ENCODE data around the gene KIAA1549.

Gene KIAA1549

GRCh38 chr7:138881579-138882188 lies 99.5 kb downstream of the KIAA1549 start:
- Histone ChIP-seq H3K9ac (ENCODE audit: low read depth, low read length) (no peak overlapping the region), H3K36me3 (ENCODE audit: insufficient read depth, low read length) (no peaks in the 10 kb centered on the region), H3K4me1 (ENCODE audit: insufficient read depth, low read length) (no peaks in the 10 kb centered on the region), H3K9me3 (ENCODE audit: control insufficient read depth, insufficient read depth, low read length) (no peaks in the 10 kb centered on the region)

GRCh38 chr7:138880881-138881578 lies 100.2 kb downstream of the KIAA1549 start:
- Histone ChIP-seq H3K4me1 (ENCODE audit: insufficient read depth, low read length) (no peaks in the 10 kb centered on the region), H3K9me3 (ENCODE audit: control insufficient read depth, insufficient read depth, low read length) (no peaks in the 10 kb centered on the region), H3K36me3 (ENCODE audit: insufficient read depth, low read length) (no peaks in the 10 kb centered on the region), H3K9ac (ENCODE audit: low read depth, low read length) (no peak overlapping the region)

- H3K9me3 ChIP-seq (ENCODE audit: control insufficient read depth, insufficient read depth, low read length) = no peaks in the 10 kb centered on the region
- H3K9ac ChIP-seq (ENCODE audit: low read depth, low read length) = no peak overlapping the region
- H3K4me1 ChIP-seq (ENCODE audit: insufficient read depth, low read length) = no peaks in the 10 kb centered on the region
- no peaks in the 10 kb centered on the region for H3K36me3 ChIP-seq (ENCODE audit: insufficient read depth, low read length)
Observed at GRCh38 chr7:138879356-138879755, 101.8 kb downstream of the KIAA1549 start.

GRCh38 chr7:138878856-138879255 lies 102.3 kb downstream of the KIAA1549 start:
- no peaks in the 10 kb centered on the region for H3K4me1 ChIP-seq (ENCODE audit: insufficient read depth, low read length)
- no peak overlapping the region for H3K9ac ChIP-seq (ENCODE audit: low read depth, low read length)
- H3K9me3 ChIP-seq (ENCODE audit: control insufficient read depth, insufficient read depth, low read length) = no peaks in the 10 kb centered on the region
- no peaks in the 10 kb centered on the region for H3K36me3 ChIP-seq (ENCODE audit: insufficient read depth, low read length)

GRCh38 chr7:138878051-138878450 lies 103.1 kb downstream of the KIAA1549 start:
- Histone ChIP-seq H3K36me3 (ENCODE audit: insufficient read depth, low read length) (no peaks in the 10 kb centered on the region), H3K9me3 (ENCODE audit: control insufficient read depth, insufficient read depth, low read length) (no peaks in the 10 kb centered on the region), H3K4me1 (ENCODE audit: insufficient read depth, low read length) (no peaks in the 10 kb centered on the region), H3K9ac (ENCODE audit: low read depth, low read length) (no peak overlapping the region)

GRCh38 chr7:138876326-138876725 lies 104.9 kb downstream of the KIAA1549 start:
- H3K4me1 ChIP-seq (ENCODE audit: insufficient read depth, low read length) = 0 out of 2 replicates have a peak, but pooled peaks cover 4% of the 10 kb centered on the region
- H3K9me3 ChIP-seq (ENCODE audit: control insufficient read depth, insufficient read depth, low read length) = no peaks in the 10 kb centered on the region
- H3K9ac ChIP-seq (ENCODE audit: low read depth, low read length) = no peak overlapping the region
- H3K36me3 ChIP-seq (ENCODE audit: insufficient read depth, low read length) = no peaks in the 10 kb centered on the region

DNA sequence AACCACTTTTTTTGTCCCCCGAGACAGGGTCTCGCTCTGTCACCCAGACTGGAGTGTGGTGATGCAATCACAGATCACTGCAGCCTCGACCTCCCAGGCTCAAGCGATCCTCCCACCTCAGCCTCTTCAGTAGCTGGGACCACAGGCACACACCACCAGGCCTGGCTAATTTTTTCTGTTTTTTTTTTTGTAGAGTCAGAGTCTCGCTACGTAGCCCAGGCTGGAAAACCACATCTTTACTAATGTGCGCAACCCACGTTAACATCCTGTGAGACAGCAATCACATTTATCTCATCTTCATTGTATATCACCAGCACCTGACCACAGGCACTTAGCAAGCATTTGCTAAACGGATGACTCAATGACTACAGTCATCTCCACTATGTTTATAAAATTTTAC lies 105.4 kb downstream of the KIAA1549 start:
- Histone ChIP-seq H3K9ac (ENCODE audit: low read depth, low read length) (no peak overlapping the region), H3K9me3 (ENCODE audit: control insufficient read depth, insufficient read depth, low read length) (no peaks in the 10 kb centered on the region), H3K4me1 (ENCODE audit: insufficient read depth, low read length) (0 out of 2 replicates have a peak, but pooled peaks cover 4% of the 10 kb centered on the region), H3K36me3 (ENCODE audit: insufficient read depth, low read length) (no peaks in the 10 kb centered on the region)

- H3K9ac ChIP-seq (ENCODE audit: low read depth, low read length) = no peak overlapping the region
- 0 out of 2 replicates have a peak, but pooled peaks cover 4% of the 10 kb centered on the region for H3K4me1 ChIP-seq (ENCODE audit: insufficient read depth, low read length)
- H3K36me3 ChIP-seq (ENCODE audit: insufficient read depth, low read length) = no peaks in the 10 kb centered on the region
- no peaks in the 10 kb centered on the region for H3K9me3 ChIP-seq (ENCODE audit: control insufficient read depth, insufficient read depth, low read length)
Observed at GRCh38 chr7:138873220-138873892, 107.8 kb downstream of the KIAA1549 start.

DNA sequence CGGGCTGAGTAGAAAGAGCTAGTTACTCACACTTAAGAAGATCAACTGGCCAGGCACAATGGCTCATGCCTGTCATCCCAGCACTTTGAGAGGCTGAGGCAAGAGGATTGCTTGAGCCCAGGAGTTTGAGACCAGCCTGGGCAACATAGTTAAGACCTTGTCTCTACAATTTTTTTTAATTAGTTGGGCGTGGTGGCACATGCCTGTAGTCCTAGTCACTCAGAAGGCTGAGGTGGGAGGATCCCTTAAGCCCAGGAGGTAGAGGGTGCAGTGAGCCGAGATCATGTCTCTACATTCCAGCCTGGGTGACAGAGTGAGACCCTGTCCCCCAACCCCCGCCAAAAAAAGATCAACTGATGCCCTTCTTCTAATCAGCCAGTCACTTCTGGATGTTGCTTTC lies 108.6 kb downstream of the KIAA1549 start:
- no peak overlapping the region for H3K9ac ChIP-seq (ENCODE audit: low read depth, low read length)
- no peaks in the 10 kb centered on the region for H3K9me3 ChIP-seq (ENCODE audit: control insufficient read depth, insufficient read depth, low read length)
- H3K4me1 ChIP-seq (ENCODE audit: insufficient read depth, low read length) = 0 out of 2 replicates have a peak, but pooled peaks cover 4% of the 10 kb centered on the region
- no peaks in the 10 kb centered on the region for H3K36me3 ChIP-seq (ENCODE audit: insufficient read depth, low read length)

DNA sequence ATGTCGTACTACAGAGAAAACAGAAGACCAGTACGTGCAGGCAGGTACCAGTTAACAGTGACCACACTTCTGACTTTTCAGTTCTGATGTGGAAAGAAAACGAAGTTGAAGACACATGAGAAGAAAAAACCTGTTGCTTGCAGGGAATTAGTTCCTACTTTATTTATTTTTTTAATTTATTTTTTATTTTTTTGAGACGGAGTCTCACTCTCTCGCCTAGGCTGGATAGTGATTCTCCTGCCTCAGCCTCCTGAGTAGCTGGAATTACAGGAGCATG lies 109.4 kb downstream of the KIAA1549 start:
- H3K4me1 ChIP-seq (ENCODE audit: insufficient read depth, low read length) = 0 out of 2 replicates have a peak, but pooled peaks cover 4% of the 10 kb centered on the region
- no peak overlapping the region for H3K9ac ChIP-seq (ENCODE audit: low read depth, low read length)
- no peaks in the 10 kb centered on the region for H3K36me3 ChIP-seq (ENCODE audit: insufficient read depth, low read length)
- H3K9me3 ChIP-seq (ENCODE audit: control insufficient read depth, insufficient read depth, low read length) = no peaks in the 10 kb centered on the region

DNA sequence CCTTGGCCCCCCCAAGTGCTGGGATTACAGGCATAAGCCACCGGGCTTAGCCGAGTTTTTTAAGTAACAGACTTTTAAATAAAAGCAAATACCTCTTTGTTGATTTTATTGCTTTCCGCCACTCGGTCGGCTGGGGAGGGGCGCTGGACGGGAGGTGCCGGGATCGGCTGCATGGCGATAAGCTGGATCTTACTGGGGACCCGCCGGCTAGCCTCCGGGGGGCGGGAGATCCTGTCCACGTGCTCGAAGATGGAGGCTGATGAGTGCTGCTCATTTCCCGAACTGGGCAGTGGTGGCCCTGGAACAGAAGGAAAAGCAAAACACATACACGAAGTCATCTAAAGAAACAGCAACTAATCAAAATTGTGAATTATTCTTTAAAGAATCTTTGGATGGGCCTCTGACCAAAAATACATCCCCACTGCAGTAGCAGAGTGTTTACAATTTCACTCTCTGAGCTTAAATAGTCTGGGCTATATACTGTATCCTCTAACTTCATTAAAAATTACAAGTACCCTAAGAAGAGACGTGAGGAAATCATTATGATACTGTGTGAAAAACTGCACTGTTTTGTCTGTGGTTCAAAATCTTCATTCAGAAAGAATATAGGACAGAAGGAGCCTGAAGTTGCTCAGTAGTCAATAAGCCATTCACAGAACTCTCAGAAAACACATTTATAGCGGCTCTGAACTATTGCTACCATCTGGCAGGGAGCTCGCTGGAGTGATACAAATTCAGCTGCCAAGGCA lies 110.0 kb downstream of the KIAA1549 start:
- H3K4me1 ChIP-seq (ENCODE audit: insufficient read depth, low read length) = 0 out of 2 replicates have a peak, but pooled peaks cover 4% of the 10 kb centered on the region
- H3K36me3 ChIP-seq (ENCODE audit: insufficient read depth, low read length) = no peaks in the 10 kb centered on the region
- H3K9ac ChIP-seq (ENCODE audit: low read depth, low read length) = no peak overlapping the region
- no peaks in the 10 kb centered on the region for H3K9me3 ChIP-seq (ENCODE audit: control insufficient read depth, insufficient read depth, low read length)

DNA sequence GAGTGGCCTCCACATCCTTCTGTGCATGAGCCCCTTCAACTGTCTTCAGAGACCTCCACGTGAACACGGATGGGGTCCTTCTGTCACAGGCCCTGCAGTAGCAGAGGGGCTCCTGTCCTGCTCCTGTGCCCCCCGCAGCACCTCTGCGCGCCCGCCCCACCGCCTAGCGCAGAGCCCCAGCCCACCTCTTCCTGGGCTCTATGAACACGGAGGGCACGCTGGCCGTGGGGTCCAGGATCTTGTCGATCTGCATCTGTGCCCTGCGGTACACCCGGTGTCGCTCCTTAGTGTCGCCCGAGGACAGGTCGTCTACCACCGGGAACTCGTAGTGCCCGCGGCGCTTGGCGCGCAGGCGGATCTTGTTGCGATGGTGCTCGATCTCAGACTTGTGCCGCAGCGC lies 111.8 kb downstream of the KIAA1549 start:
- Histone ChIP-seq H3K4me1 (ENCODE audit: insufficient read depth, low read length) (0 out of 2 replicates have a peak, but pooled peaks cover 4% of the 10 kb centered on the region), H3K9ac (ENCODE audit: low read depth, low read length) (no peak overlapping the region), H3K9me3 (ENCODE audit: control insufficient read depth, insufficient read depth, low read length) (no peaks in the 10 kb centered on the region), H3K36me3 (ENCODE audit: insufficient read depth, low read length) (no peaks in the 10 kb centered on the region)

GRCh38 chr7:138868711-138869110 lies 112.5 kb downstream of the KIAA1549 start:
- Histone ChIP-seq H3K9ac (ENCODE audit: low read depth, low read length) (no peak overlapping the region), H3K4me1 (ENCODE audit: insufficient read depth, low read length) (0 out of 2 replicates have a peak, but pooled peaks cover 4% of the 10 kb centered on the region), H3K36me3 (ENCODE audit: insufficient read depth, low read length) (no peaks in the 10 kb centered on the region), H3K9me3 (ENCODE audit: control insufficient read depth, insufficient read depth, low read length) (no peaks in the 10 kb centered on the region)

- no peaks in the 10 kb centered on the region for H3K36me3 ChIP-seq (ENCODE audit: insufficient read depth, low read length)
- H3K4me1 ChIP-seq (ENCODE audit: insufficient read depth, low read length) = 0 out of 2 replicates have a peak, but pooled peaks cover 4% of the 10 kb centered on the region
- no peaks in the 10 kb centered on the region for H3K9me3 ChIP-seq (ENCODE audit: control insufficient read depth, insufficient read depth, low read length)
- H3K9ac ChIP-seq (ENCODE audit: low read depth, low read length) = no peak overlapping the region
Observed at GRCh38 chr7:138867744-138868143, 113.4 kb downstream of the KIAA1549 start.
